Caco-2 (cell line): ENCODE measurements around the gene PPP1R36. TPM values are rescaled to one million over a fixed set of nuclear protein-coding genes. Genes with fewer than 3 reads are reported as not detected.
A peak's percentile ranks its signal among the peaks of the same experiment; 100 is the strongest.

Experiments used
- BruUV-seq: library from RNA; stranded (reverse); fragments of 400-500 nt; replicated peaks from 2 replicates; lab custom pipeline; 2021; lab: Mats Ljungman, UMichigan
- CTCF ChIA-PET: fragments of 300-600 bp; sonication (Branson Sonifier 250); formaldehyde crosslinking; loops from one replicate; lab custom pipeline; 2022; ENCODE audit warnings: antibody characterized with exemption; lab: Charles Lee
- POLR2A ChIA-PET: fragments of 300-600 bp; sonication (Branson Sonifier 250); formaldehyde crosslinking; loops from one replicate; lab custom pipeline; 2022; ENCODE audit warnings: antibody characterized with exemption; lab: Charles Lee
- DNase-seq, 2 experiments: peaks; one replicate each; pipeline versions ENCODE4 v3.0.0 to v3.0.0-alpha.2; 2020 to 2022
- H3K27me3 ChIP-seq: replicated peaks from 2 replicates; pipeline ENCODE4 v1.6.0; 2011; ENCODE audit warnings: low read length; ENCODE audit not compliant: control insufficient read depth, insufficient read depth
- H3K36me3 ChIP-seq: 2 replicates; pipeline ENCODE4 v1.5.1; 2011; ENCODE audit warnings: low read length; ENCODE audit not compliant: control insufficient read depth, insufficient read depth
- H3K4me1 ChIP-seq: fragments of 250-450 bp; sonication (Bioruptor Pico); 2 replicates; pipeline ENCODE4 v1.5.1; 2020; ENCODE audit warnings: mild to moderate bottlenecking
- H3K4me3 ChIP-seq: 2 replicates; pipeline ENCODE4 v1.5.1; 2011; ENCODE audit warnings: low read depth, mild to moderate bottlenecking, control low read depth, low read length
- H3K9me3 ChIP-seq: fragments of 250-450 bp; sonication (Bioruptor Pico); 2 replicates; pipeline ENCODE4 v1.5.1; 2020; ENCODE audit warnings: mild to moderate bottlenecking, moderate library complexity
- H3K27ac Mint-ChIP-seq: one replicate; pipeline ENCODE4 v1.8.0; 2022; ENCODE audit warnings: mixed read lengths; ENCODE audit not compliant: unreplicated experiment
- H3K27me3 Mint-ChIP-seq: one replicate; pipeline ENCODE4 v1.8.0; 2022; ENCODE audit warnings: mixed read lengths; ENCODE audit not compliant: insufficient read depth, unreplicated experiment
- H3K36me3 Mint-ChIP-seq: one replicate; pipeline ENCODE4 v1.8.0; 2022; ENCODE audit warnings: mild to moderate bottlenecking, mixed read lengths; ENCODE audit not compliant: insufficient read depth, unreplicated experiment
- H3K4me1 Mint-ChIP-seq: one replicate; pipeline ENCODE4 v1.8.0; 2022; ENCODE audit warnings: low read depth, mixed read lengths; ENCODE audit not compliant: unreplicated experiment
- H3K4me3 Mint-ChIP-seq: one replicate; pipeline ENCODE4 v1.8.0; 2022; ENCODE audit warnings: mild to moderate bottlenecking, moderate library complexity, mixed read lengths; ENCODE audit not compliant: unreplicated experiment
- H3K9me3 Mint-ChIP-seq: one replicate; pipeline ENCODE4 v1.8.0; 2022; ENCODE audit warnings: mixed read lengths; ENCODE audit not compliant: unreplicated experiment
- CTCF ChIP-seq, 2 experiments: fragments of 200-600 bp in 1 of 2; IDR thresholded peaks; 1 replicate in 1 of 2; 2 replicates in 1 of 2; pipeline versions ENCODE4 v1.5.1 to v1.8.0; 2011 to 2022; ENCODE audit warnings: antibody characterized with exemption in 1 of 2, control low read depth in 1 of 2, inconsistent platforms in 1 of 2, low read depth in 1 of 2, low read length in 1 of 2, mild to moderate bottlenecking in 1 of 2, moderate library complexity in 1 of 2; ENCODE audit not compliant: insufficient read depth in 1 of 2, severe bottlenecking in 1 of 2, unreplicated experiment in 1 of 2
- intact Hi-C: fragments of 100-400 bp; cut with micrococcal nuclease; formaldehyde crosslinking; loops from one replicate; pipeline ENCODE4 v1.10.0; 2022; ENCODE audit not compliant: unreplicated experiment
- total RNA-seq: library from RNA; stranded (reverse); gene quantifications from 2 replicates; pipeline ENCODE4 v1.2.3, GENCODE V29; 2022

Gene PPP1R36
- total RNA-seq, 1 experiment from 2014 or later = 2.9 TPM

- BruUV-seq = no TSS peak
- CTCF ChIA-PET = no interaction called here
- Histone ChIP-seq H3K27me3 (no peaks in the 10 kb centered on the region), H3K4me1 (peaks cover 8% of the 10 kb centered on the region), H3K36me3 (no peaks in the 10 kb centered on the region), H3K4me3 (no peak overlapping the region; the same call in 1 of the 2 replicates), H3K9me3 (no peaks in the 10 kb centered on the region)
- Mint-ChIP-seq H3K27me3 (no peaks in the 10 kb centered on the region), H3K4me1 (peaks cover 13% of the 10 kb centered on the region), H3K4me3 (peak overlapping the region; percentile 70), H3K9me3 (no peaks in the 10 kb centered on the region), H3K27ac (peak overlapping the region; percentile 29), H3K36me3 (no peaks in the 10 kb centered on the region)
- no peak for DNase-seq
- TF ChIP-seq CTCF (IDR thresholded peaks at IDR 0.05; ENCODE audit: insufficient read depth in 1 of 2, low read depth in 1 of 2, low read length in 1 of 2, severe bottlenecking in 1 of 2, unreplicated experiment in 1 of 2) = no peak
- POLR2A ChIA-PET = no interaction called here
- intact Hi-C loops = no loop called here
Measured at GRCh38 chr14:64549016-64549415, 745 bp upstream of the PPP1R36 start.

GRCh38 chr14:64550621-64551333 lies 1.0 kb downstream of the PPP1R36 start:
- TF ChIP-seq CTCF (IDR thresholded peaks at IDR 0.05; ENCODE audit: insufficient read depth in 1 of 2, low read depth in 1 of 2, low read length in 1 of 2, severe bottlenecking in 1 of 2, unreplicated experiment in 1 of 2) = no peak
- Histone ChIP-seq H3K9me3 (no peaks in the 10 kb centered on the region), H3K4me1 (peaks cover 19% of the 10 kb centered on the region), H3K4me3 (peak overlapping the region; percentile 58; the same call in 1 of the 2 replicates), H3K27me3 (no peaks in the 10 kb centered on the region), H3K36me3 (no peaks in the 10 kb centered on the region)
- peak overlapping the region; percentile 70 for H3K4me3 Mint-ChIP-seq
- ChIA-PET POLR2A (interaction anchor here (0.7 kb wide), 1 partner anchor 39 kb away, joined by 3 read pairs; no protein-coding TSS in a partner anchor), CTCF (interaction anchor here (0.6 kb wide), 1 partner anchor 552 kb away, joined by 9 read pairs; no protein-coding TSS in a partner anchor)
- intact Hi-C loops = loop anchor here (1.0 kb wide), 1 partner anchor 12 kb away; no protein-coding TSS in a partner anchor
- H3K27me3 Mint-ChIP-seq = no peaks in the 10 kb centered on the region
- DNase-seq = no peak
- no peak overlapping the region for H3K27ac Mint-ChIP-seq
- no TSS peak for BruUV-seq
- H3K36me3 Mint-ChIP-seq = no peaks in the 10 kb centered on the region
- H3K9me3 Mint-ChIP-seq = no peaks in the 10 kb centered on the region
- H3K4me1 Mint-ChIP-seq = peaks cover 24% of the 10 kb centered on the region

GRCh38 chr14:64554556-64554955 lies 4.8 kb downstream of the PPP1R36 start:
- Mint-ChIP-seq H3K27ac (no peak overlapping the region), H3K36me3 (no peaks in the 10 kb centered on the region), H3K4me3 (peak overlapping the region; percentile 5), H3K27me3 (no peaks in the 10 kb centered on the region), H3K4me1 (peaks cover 27% of the 10 kb centered on the region), H3K9me3 (no peaks in the 10 kb centered on the region)
- no peak overlapping the region for H3K4me3 ChIP-seq
- H3K36me3 ChIP-seq = no peaks in the 10 kb centered on the region
- TF ChIP-seq CTCF (IDR thresholded peaks at IDR 0.05; ENCODE audit: insufficient read depth in 1 of 2, low read depth in 1 of 2, low read length in 1 of 2, severe bottlenecking in 1 of 2, unreplicated experiment in 1 of 2) = no peak
- peak in 1 of 2 experiments; percentile 32 for DNase-seq
- ChIA-PET POLR2A (interaction anchor here (0.9 kb wide), 1 partner anchor 15 kb away, joined by 3 read pairs; the partner anchor contains the start of gene HSPA2), CTCF (interaction anchor here (0.5 to 0.8 kb wide), 2 partner anchors 14 to 71 kb away, joined by 3 to 4 read pairs; no protein-coding TSS in a partner anchor)
- H3K27me3 ChIP-seq = no peaks in the 10 kb centered on the region
- intact Hi-C loops = no loop called here
- peaks cover 11% of the 10 kb centered on the region for H3K4me1 ChIP-seq
- no peaks in the 10 kb centered on the region for H3K9me3 ChIP-seq
- no TSS peak for BruUV-seq
